ENCODE data around the gene TYMP.
A peak's percentile ranks its signal among the peaks of the same experiment; 100 is the strongest.

TYMP gene

GRCh38 chr22:50562523-50563412, 33.0 kb upstream of the TYMP start, which contains the start of gene SYCE3:
Gene SYCE3 (minus strand): TSS chr22:50562919. CDS start chr22:50556405, 6,514 bp downstream.
- peak; percentile 97 for ATAC-seq
- TF ChIP-seq ISL1 (CRISPR knock-in tag; IDR thresholded peaks at IDR 0.05) (no peak), ZNF70 (CRISPR knock-in tag; IDR thresholded peaks at IDR 0.05) (no peak), ZFP3 (CRISPR knock-in tag; IDR thresholded peaks at IDR 0.05) (no peak), OSR1 (CRISPR knock-in tag; IDR thresholded peaks at IDR 0.05) (no peak), ZFP30 (CRISPR knock-in tag; IDR thresholded peaks at IDR 0.05) (no peak), CREB5 (CRISPR knock-in tag; IDR thresholded peaks at IDR 0.05; ENCODE audit: low read depth) (no peak), ZNF8 (CRISPR knock-in tag; IDR thresholded peaks at IDR 0.05) (no peak), CSDC2 (CRISPR knock-in tag; IDR thresholded peaks at IDR 0.05) (no peak)

- TF ChIP-seq ISL1 (CRISPR knock-in tag; IDR thresholded peaks at IDR 0.05) (no peak), ESRRG (CRISPR knock-in tag; IDR thresholded peaks at IDR 0.05) (no peak), SNAI2 (CRISPR knock-in tag; IDR thresholded peaks at IDR 0.05) (no peak), ZFP3 (CRISPR knock-in tag; IDR thresholded peaks at IDR 0.05) (no peak), PATZ1 (CRISPR knock-in tag; IDR thresholded peaks at IDR 0.05; ENCODE audit: borderline replicate concordance) (no peak), TSHZ2 (CRISPR knock-in tag; IDR thresholded peaks at IDR 0.05) (no peak), ZNF565 (CRISPR knock-in tag; conservative IDR thresholded peaks at IDR 0.05; ENCODE audit: low read depth) (no peak)
Observed at GRCh38 chr22:50561401-50562358, 31.9 kb upstream of the TYMP start.

GRCh38 chr22:50560034-50560433, 30.2 kb upstream of the TYMP start:
- TF ChIP-seq TOX (CRISPR knock-in tag; IDR thresholded peaks at IDR 0.05; ENCODE audit: borderline replicate concordance) (no peak), ZFP30 (CRISPR knock-in tag; IDR thresholded peaks at IDR 0.05) (no peak), ZNF8 (CRISPR knock-in tag; IDR thresholded peaks at IDR 0.05) (no peak), RARB (CRISPR knock-in tag; IDR thresholded peaks at IDR 0.05) (no peak), GLIS3 (CRISPR knock-in tag; IDR thresholded peaks at IDR 0.05) (no peak), ISL1 (CRISPR knock-in tag; IDR thresholded peaks at IDR 0.05) (no peak), ZC3H10 (CRISPR knock-in tag; IDR thresholded peaks at IDR 0.05) (no peak), ESRRG (CRISPR knock-in tag; IDR thresholded peaks at IDR 0.05) (no peak), PPARA (CRISPR knock-in tag; IDR thresholded peaks at IDR 0.05; ENCODE audit: borderline replicate concordance) (no peak), TCF4 (CRISPR knock-in tag; IDR thresholded peaks at IDR 0.05; ENCODE audit: borderline replicate concordance) (no peak)
- no peak for ATAC-seq

More at GRCh38 chr22:50561401-50562358, 31.9 kb upstream of the TYMP start:
- no peak for ATAC-seq

- no peak for ATAC-seq
- TF ChIP-seq ZFP3 (CRISPR knock-in tag; IDR thresholded peaks at IDR 0.05) (no peak), TCF4 (CRISPR knock-in tag; IDR thresholded peaks at IDR 0.05; ENCODE audit: borderline replicate concordance) (no peak), ZFP30 (CRISPR knock-in tag; IDR thresholded peaks at IDR 0.05) (no peak), RARB (CRISPR knock-in tag; IDR thresholded peaks at IDR 0.05) (no peak), ISL1 (CRISPR knock-in tag; IDR thresholded peaks at IDR 0.05) (no peak), CREB5 (CRISPR knock-in tag; IDR thresholded peaks at IDR 0.05; ENCODE audit: low read depth) (no peak), TSHZ2 (CRISPR knock-in tag; IDR thresholded peaks at IDR 0.05) (no peak), ZNF70 (CRISPR knock-in tag; IDR thresholded peaks at IDR 0.05) (no peak), PATZ1 (CRISPR knock-in tag; IDR thresholded peaks at IDR 0.05; ENCODE audit: borderline replicate concordance) (no peak), ZNF8 (CRISPR knock-in tag; IDR thresholded peaks at IDR 0.05) (no peak), OSR1 (CRISPR knock-in tag; IDR thresholded peaks at IDR 0.05) (no peak), PPARA (CRISPR knock-in tag; IDR thresholded peaks at IDR 0.05; ENCODE audit: borderline replicate concordance) (no peak), ZNF565 (CRISPR knock-in tag; conservative IDR thresholded peaks at IDR 0.05; ENCODE audit: low read depth) (no peak), SNAI2 (CRISPR knock-in tag; IDR thresholded peaks at IDR 0.05) (no peak)
Observed at GRCh38 chr22:50556703-50557102, 26.9 kb upstream of the TYMP start.
